ENCODE results near the gene TEX22. TPM values are rescaled to one million over a fixed set of nuclear protein-coding genes. Genes with fewer than 3 reads are reported as not detected.

Gene TEX22
- total RNA-seq, 4 donors from 2014 or later: 0.57 TPM; not detected in 3

DNA sequence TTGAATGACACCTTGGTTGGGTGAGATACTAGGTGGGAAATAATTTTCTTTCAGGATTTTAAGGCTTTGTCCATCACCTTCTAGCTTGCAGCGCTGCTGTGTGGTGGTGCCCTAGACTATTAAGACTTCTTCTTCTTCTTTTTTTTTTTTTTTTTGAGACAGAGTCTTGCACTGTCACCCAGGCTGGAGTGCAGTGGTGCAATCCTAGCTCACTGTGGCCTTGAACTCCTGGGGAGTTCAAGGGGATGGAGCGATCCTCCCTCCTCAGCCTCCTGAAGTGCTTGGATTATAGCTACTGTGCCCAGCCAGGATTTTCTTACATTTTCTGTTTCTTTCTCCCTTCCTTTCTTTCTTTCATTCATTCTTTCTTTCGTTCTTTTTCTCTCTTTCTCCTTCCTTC, 11.0 kb downstream of the TEX22 start:
- intact Hi-C loops (cut with DNase I): no loop called here
- TF ChIP-seq, protein P1, sequence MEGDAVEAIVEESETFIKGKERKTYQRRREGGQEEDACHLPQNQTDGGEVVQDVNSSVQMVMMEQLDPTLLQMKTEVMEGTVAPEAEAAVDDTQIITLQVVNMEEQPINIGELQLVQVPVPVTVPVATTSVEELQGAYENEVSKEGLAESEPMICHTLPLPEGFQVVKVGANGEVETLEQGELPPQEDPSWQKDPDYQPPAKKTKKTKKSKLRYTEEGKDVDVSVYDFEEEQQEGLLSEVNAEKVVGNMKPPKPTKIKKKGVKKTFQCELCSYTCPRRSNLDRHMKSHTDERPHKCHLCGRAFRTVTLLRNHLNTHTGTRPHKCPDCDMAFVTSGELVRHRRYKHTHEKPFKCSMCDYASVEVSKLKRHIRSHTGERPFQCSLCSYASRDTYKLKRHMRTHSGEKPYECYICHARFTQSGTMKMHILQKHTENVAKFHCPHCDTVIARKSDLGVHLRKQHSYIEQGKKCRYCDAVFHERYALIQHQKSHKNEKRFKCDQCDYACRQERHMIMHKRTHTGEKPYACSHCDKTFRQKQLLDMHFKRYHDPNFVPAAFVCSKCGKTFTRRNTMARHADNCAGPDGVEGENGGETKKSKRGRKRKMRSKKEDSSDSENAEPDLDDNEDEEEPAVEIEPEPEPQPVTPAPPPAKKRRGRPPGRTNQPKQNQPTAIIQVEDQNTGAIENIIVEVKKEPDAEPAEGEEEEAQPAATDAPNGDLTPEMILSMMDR (IDR thresholded peaks at IDR 0.05): no peak
- TF ChIP-seq POLR2A (IDR thresholded peaks at IDR 0.05): no peak
- Histone ChIP-seq H3K4me3 (no peak overlapping the region), H3K4me1 (peaks cover 9 to 19% (median 13%) of the 10 kb centered on the region in 3 donors), H3K36me3 (no peaks in the 10 kb centered on the region), H3K9me3 (peaks cover 0 to 7% (median 0%) of the 10 kb centered on the region in 3 donors), H3K27ac (no peak overlapping the region), H3K27me3 (peaks cover 0 to 40% (median 4%) of the 10 kb centered on the region in 4 donors)
- WGBS, 2 donors: 80 to 85% methylated on average over 3 of the region's 3 CpGs
- DNase-seq: no peak

DNA sequence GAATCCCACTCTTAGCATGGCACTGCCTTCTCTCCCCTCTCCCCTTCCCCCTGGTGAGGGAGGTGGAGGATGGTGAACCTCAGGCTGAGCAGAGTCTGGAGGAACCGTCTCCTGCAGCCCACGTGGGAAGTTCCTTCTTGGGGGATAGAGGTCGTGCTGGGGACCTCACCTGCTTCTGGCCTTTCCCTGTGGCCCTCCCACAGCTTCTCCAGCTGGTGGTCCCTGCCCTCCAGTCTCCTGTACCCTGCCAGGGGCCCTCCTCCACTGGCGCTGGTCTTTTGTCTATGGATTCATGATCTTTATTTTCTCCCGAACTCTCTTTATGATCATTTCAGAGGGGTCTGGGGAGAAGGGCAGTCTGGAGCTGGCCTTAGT, 12.3 kb downstream of the TEX22 start:
- no peak for TF ChIP-seq POLR2A (IDR thresholded peaks at IDR 0.05)
- TF ChIP-seq, protein P1 (IDR thresholded peaks at IDR 0.05): no peak
- Histone ChIP-seq H3K36me3 (no peaks in the 10 kb centered on the region), H3K27me3 (peaks cover 0 to 42% (median 4%) of the 10 kb centered on the region in 4 donors), H3K4me1 (peaks cover 16 to 32% (median 23%) of the 10 kb centered on the region in 3 donors), H3K27ac (no peak overlapping the region), H3K9me3 (no peaks in the 10 kb centered on the region), H3K4me3 (peak overlapping the region in 3 of 4 donors; percentile 19 to 66 (median 47))
- no peak for DNase-seq
- WGBS, 2 donors: 54 to 61% methylated on average over 3 to 4 of the region's 5 CpGs
- intact Hi-C loops (cut with DNase I): no loop called here

DNA sequence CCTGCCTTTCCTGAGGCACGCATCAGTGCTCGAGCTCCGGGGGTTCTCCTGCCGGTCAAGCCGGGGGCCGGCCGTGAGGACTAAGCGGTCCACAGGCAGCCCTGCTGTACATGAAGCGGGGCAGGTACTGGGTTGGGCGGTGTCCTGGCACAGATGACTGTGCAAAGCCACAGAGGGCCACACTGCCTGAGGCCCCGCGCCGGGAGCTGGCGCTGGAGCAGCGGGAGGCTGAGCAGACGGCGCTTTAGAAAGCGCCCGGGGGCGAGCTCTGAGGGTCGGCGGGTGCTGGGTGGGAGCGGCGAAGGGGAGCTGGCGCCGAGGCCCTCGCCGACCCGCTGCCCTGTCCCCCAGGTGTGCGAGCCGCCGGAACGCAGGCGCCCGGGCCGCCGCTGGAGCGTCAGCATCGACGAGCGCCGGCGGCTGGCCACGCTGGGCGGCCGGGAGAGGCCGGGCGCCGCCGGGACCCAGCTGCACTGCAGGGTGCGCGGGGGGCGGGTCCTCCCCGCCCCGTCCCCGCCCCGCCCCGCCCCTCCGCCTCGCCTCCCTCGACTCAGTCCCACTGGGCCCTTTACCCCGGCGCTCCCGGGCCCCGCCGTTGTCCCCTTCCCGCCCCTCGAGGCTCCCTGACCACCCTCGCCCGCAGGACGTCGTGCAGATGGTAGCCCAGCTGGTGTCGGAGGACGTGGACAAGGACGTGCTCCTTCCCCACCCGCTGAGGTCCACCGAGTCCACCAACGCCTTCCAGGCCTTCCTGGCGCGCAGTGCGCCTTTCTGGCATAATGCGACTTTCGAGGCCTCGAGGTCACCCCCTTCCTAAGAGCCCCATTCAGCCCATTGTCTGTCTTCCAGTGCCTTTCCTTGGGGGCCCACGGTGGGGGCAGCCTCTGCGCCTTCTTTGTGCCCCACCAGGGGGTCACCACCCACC, 12.9 kb downstream of the TEX22 start:
- no peak for DNase-seq
- H3K27me3 ChIP-seq: peaks cover 0 to 42% (median 4%) of the 10 kb centered on the region in 4 donors
- no peak for TF ChIP-seq POLR2A (IDR thresholded peaks at IDR 0.05)
- TF ChIP-seq, protein P1 (IDR thresholded peaks at IDR 0.05): no peak
- 6% methylated on average over 18 of the region's 86 CpGs; no CpG with 5 or more reads in 1 of the 2 donors for WGBS, 2 donors
- H3K4me3 ChIP-seq: peak overlapping the region; percentile 13 to 66 (median 33)
- no peaks in the 10 kb centered on the region for H3K36me3 ChIP-seq
- intact Hi-C loops (cut with DNase I): no loop called here
- no peaks in the 10 kb centered on the region for H3K9me3 ChIP-seq
- H3K27ac ChIP-seq: no peak overlapping the region
- H3K4me1 ChIP-seq: peaks cover 16 to 34% (median 23%) of the 10 kb centered on the region in 3 donors

DNA sequence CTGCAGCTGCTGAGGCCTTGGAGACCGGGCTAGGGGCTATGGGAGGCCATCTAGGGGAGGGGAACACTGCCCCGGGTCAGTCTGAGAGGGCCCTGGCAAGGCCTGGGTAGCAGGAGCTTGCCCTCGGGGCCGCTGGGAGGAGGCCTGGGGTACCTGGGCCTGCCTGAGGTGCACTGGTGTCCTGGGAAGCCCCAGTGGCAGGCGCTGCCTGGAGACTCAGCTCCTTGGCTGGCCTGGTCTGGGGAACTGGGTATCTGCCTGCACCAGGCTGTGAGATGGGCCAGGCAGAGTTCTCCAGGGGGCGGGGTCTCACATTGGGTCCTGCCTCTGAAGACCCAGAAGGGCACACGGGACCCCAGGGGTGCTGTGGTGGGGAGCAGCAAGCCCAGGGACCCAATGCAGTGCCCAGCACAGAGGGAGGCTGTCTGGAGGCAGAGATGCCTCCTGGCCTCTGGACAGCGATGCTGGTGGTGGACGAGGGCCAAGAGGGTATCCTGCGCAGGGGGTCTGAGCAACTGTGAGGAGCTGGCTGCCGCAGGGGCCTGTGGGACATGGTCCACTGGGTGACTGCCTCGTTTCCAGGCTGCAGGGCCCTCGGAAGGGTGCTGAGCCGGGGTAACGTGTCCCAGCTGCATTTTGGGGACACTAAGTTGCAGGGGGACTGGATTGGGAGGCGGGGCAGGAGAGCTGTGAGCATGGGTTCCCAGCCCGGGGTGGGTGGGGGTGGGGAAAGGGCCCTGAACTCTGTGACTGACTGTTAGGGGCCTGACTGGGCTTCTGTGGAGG, 13.8 kb downstream of the TEX22 start:
- no peak for DNase-seq
- peaks cover 0 to 42% (median 4%) of the 10 kb centered on the region in 4 donors for H3K27me3 ChIP-seq
- no peak overlapping the region for H3K27ac ChIP-seq
- TF ChIP-seq POLR2A (IDR thresholded peaks at IDR 0.05): no peak
- TF ChIP-seq, protein P1 (IDR thresholded peaks at IDR 0.05): no peak
- peak overlapping the region in 1 of 4 donors; percentile 66 for H3K4me3 ChIP-seq
- no peaks in the 10 kb centered on the region for H3K36me3 ChIP-seq
- intact Hi-C loops (cut with DNase I): no loop called here
- WGBS, 2 donors: 68 to 81% methylated on average over 3 to 8 of the region's 17 CpGs
- H3K9me3 ChIP-seq: no peaks in the 10 kb centered on the region
- H3K4me1 ChIP-seq: peaks cover 16 to 34% (median 23%) of the 10 kb centered on the region in 3 donors

Data from esophagus squamous epithelium (tissue), 5 donors.